AG09319 (cell line): ENCODE results near the gene SPSB1.

Experiments
- DNase-seq: peaks from one replicate; pipeline ENCODE4 v3.0.0-alpha.2; 2010; ENCODE audit warnings: low read depth; ENCODE audit errors: extremely low read depth
- TF ChIP-seq, protein P1 (sequence below): IDR thresholded peaks from 2 replicates; pipeline ENCODE4 v1.5.1; 2011; ENCODE audit warnings: low read depth, mild to moderate bottlenecking, inconsistent platforms, low read length, moderate library complexity

SPSB1 gene

DNA sequence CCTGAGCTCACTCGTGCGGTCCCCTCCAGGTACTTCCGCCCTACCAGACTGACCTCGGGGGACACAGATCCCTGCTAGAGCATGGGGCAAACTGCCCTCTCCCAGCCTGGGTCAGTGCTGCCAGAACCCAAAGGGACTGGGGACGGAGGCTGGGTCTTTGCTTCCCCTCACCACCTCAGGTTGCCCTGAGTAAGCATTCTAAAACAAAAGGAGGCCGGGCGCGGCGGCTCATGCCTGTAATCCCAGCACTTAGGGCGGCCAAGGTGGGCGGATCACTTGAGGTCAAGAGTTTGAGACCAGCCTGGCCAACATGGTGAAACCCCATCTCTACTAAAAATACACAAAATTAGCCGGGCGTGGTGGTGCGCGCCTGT, 108.4 kb downstream of the SPSB1 start:
- TF ChIP-seq, protein P1, sequence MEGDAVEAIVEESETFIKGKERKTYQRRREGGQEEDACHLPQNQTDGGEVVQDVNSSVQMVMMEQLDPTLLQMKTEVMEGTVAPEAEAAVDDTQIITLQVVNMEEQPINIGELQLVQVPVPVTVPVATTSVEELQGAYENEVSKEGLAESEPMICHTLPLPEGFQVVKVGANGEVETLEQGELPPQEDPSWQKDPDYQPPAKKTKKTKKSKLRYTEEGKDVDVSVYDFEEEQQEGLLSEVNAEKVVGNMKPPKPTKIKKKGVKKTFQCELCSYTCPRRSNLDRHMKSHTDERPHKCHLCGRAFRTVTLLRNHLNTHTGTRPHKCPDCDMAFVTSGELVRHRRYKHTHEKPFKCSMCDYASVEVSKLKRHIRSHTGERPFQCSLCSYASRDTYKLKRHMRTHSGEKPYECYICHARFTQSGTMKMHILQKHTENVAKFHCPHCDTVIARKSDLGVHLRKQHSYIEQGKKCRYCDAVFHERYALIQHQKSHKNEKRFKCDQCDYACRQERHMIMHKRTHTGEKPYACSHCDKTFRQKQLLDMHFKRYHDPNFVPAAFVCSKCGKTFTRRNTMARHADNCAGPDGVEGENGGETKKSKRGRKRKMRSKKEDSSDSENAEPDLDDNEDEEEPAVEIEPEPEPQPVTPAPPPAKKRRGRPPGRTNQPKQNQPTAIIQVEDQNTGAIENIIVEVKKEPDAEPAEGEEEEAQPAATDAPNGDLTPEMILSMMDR = no peak
- DNase-seq = no peak

DNA sequence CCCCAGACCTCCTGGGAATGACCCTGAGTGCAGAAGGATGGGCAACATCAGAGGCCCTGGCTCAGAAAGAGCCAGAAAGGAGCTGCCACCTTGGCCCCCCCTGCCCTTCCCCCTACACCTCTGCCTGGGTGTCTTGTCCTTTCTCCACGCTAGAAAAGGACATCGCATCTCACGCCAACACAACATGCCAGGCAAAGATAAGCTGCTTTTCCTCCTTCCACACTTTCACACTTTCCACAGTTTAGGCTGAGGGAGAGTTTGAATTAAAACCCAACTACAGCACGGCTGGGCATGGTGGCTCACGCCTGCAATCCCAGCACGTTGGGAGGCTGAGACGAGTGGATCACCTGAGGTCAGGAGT, 109.5 kb downstream of the SPSB1 start:
- TF ChIP-seq, protein P1 = no peak
- no peak for DNase-seq

GRCh38 chr1:9402717-9403225, 110.1 kb downstream of the SPSB1 start:
- no peak for DNase-seq
- TF ChIP-seq, protein P1 = no peak

- no peak for DNase-seq
- TF ChIP-seq, protein P1 = no peak
These were observed 111.6 kb downstream of the SPSB1 start for GRCh38 chr1:9404117-9404914.

- TF ChIP-seq, protein P1 = no peak
- no peak for DNase-seq
These were observed 113.4 kb downstream of the SPSB1 start for GRCh38 chr1:9406111-9406510.

DNA sequence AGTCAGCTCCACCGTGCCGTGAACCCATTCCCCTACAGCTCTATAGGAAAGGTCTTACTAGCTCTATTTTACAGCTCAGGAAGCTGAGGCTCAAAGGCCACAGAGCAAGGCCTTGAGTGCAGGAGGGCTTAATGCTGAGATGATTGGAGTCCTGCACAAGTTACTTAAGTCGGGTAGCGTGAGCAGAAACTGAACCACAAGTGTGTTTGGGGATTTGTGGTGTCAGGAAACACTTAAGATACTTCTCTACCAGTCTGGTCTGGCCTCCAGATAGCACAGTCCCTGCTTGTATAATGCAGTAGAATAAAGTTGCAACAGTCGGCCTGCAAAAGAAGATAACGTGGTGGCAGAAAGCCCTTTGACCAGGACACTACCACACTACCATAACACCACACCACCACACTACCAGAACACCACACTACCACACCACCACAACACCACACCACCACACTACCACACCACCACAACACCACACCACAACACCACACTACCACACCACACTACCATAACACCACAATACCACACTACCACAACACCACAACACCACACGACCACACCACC, 118.1 kb downstream of the SPSB1 start:
- peak; percentile 54 for DNase-seq
- TF ChIP-seq, protein P1 = no peak

GRCh38 chr1:9413071-9413876, 120.6 kb downstream of the SPSB1 start:
- TF ChIP-seq, protein P1 = no peak

More at GRCh38 chr1:9413071-9413876, 120.6 kb downstream of the SPSB1 start:
- DNase-seq = peak; percentile 67
